GM12878 (cell line): ENCODE data around the gene MICAL3. TPM values are rescaled to one million over a fixed set of nuclear protein-coding genes. Genes with fewer than 3 reads are reported as not detected.

Experiments used
- ATAC-seq: fragments of 200-7000 bp; cut with Tn5 transposase; 3 replicates; pipeline ENCODE4 v1.9.1; 2020; ENCODE audit warnings: mild to moderate bottlenecking, moderate library complexity
- BruUV-seq: library from RNA; stranded (reverse); fragments of 400-500 nt; replicated peaks from 2 replicates; lab custom pipeline; 2021; lab: Mats Ljungman, UMichigan
- CTCF ChIA-PET: fragments of 300-600 bp; sonication (Branson Sonifier 250); formaldehyde crosslinking; extraction: SDS; loops from one replicate; lab custom pipeline; 2021; ENCODE audit warnings: inconsistent platforms; lab: Yijun Ruan, JAX
- POLR2A ChIA-PET: fragments of 350-600 bp; formaldehyde crosslinking; extraction: SDS; loops from one replicate; lab custom pipeline; 2021; ENCODE audit warnings: inconsistent platforms; lab: Charles Lee
- RAD21 ChIA-PET: fragments of 300-600 bp; sonication (Branson Sonifier 250); formaldehyde crosslinking; loops from one replicate; lab custom pipeline; 2023; ENCODE audit warnings: antibody characterized with exemption; ENCODE audit not compliant: unreplicated experiment; lab: Charles Lee
- SMC1A ChIA-PET: fragments of 300-600 bp; sonication (Branson Sonifier 250); formaldehyde crosslinking; loops from one replicate; lab custom pipeline; 2023; ENCODE audit not compliant: unreplicated experiment, uncharacterized antibody; lab: Charles Lee
- DNase-seq: peaks from one replicate; pipeline ENCODE4 v3.0.0-alpha.2; 2011; ENCODE audit warnings: low read depth, low spot score
- FAIRE-seq: peaks from 3 replicates; lab custom pipeline; 2011; peaks lifted over from hg19 to GRCh38; lab: Jason Lieb, UNC
- H2AFZ ChIP-seq: 2 replicates; pipeline ENCODE4 v1.6.0; 2011; ENCODE audit warnings: low read depth, low read length, control low read depth; ENCODE audit not compliant: control insufficient read depth
- H3K27ac ChIP-seq: 2 replicates; pipeline ENCODE4 v1.5.1; 2011; ENCODE audit warnings: control low read depth; ENCODE audit not compliant: control insufficient read depth, insufficient read depth
- H3K27me3 ChIP-seq, 2 experiments: replicated peaks in 1 of 2; 2 replicates each; pipeline versions ENCODE4 v1.6.0 to v1.6.1; 2011; ENCODE audit warnings: low read length in 1 of 2; ENCODE audit not compliant: control insufficient read depth in 2 of 2, insufficient read depth in 2 of 2
- H3K36me3 ChIP-seq, 2 experiments: 2 replicates each; pipeline ENCODE4 v1.5.1; 2011; ENCODE audit warnings: low read length in 1 of 2; ENCODE audit not compliant: control insufficient read depth in 2 of 2, insufficient read depth in 2 of 2
- H3K4me1 ChIP-seq: 2 replicates; pipeline ENCODE4 v1.6.1; 2011; ENCODE audit warnings: mild to moderate bottlenecking, low read length, moderate library complexity, mixed read lengths; ENCODE audit not compliant: control insufficient read depth, insufficient read depth
- H3K4me2 ChIP-seq: 2 replicates; pipeline ENCODE4 v1.6.0; 2011; ENCODE audit warnings: control low read depth; ENCODE audit not compliant: control insufficient read depth, insufficient read depth
- H3K4me3 ChIP-seq: fragments of 200-600 bp; sonication (generic); 2 replicates; pipeline ENCODE4 v1.5.1; 2016
- H3K79me2 ChIP-seq: 2 replicates; pipeline ENCODE4 v1.6.0; 2011; ENCODE audit warnings: low read length; ENCODE audit not compliant: control insufficient read depth, insufficient read depth
- H3K9ac ChIP-seq: 2 replicates; pipeline ENCODE4 v1.8.0; 2011; ENCODE audit warnings: low read length, control low read depth, mixed read lengths; ENCODE audit not compliant: control insufficient read depth, insufficient read depth
- H3K9me3 ChIP-seq: replicated peaks from 3 replicates; pipeline ENCODE4 v1.5.1; 2011; ENCODE audit warnings: mild to moderate bottlenecking, low read length; ENCODE audit not compliant: control insufficient read depth, insufficient read depth
- H4K20me1 ChIP-seq: 2 replicates; pipeline ENCODE4 v1.6.0; 2011; ENCODE audit not compliant: control insufficient read depth, insufficient read depth
- BCL11A ChIP-seq: IDR thresholded peaks from 2 replicates; pipeline ENCODE4 v1.6.1; 2011; ENCODE audit warnings: low read depth, low read length
- FOS ChIP-seq: IDR thresholded peaks from 3 replicates; pipeline ENCODE4 v1.6.1; 2011; ENCODE audit warnings: borderline replicate concordance; ENCODE audit not compliant: insufficient read length; ENCODE audit errors: extremely low read depth
- NBN ChIP-seq: fragments of 450-650 bp; IDR thresholded peaks from 2 replicates; pipeline ENCODE4 v1.6.1; 2016
- NR2F1 ChIP-seq: fragments of 450-650 bp; conservative IDR thresholded peaks from 2 replicates; pipeline ENCODE4 v1.6.1; 2017; ENCODE audit warnings: mild to moderate bottlenecking
- RB1 ChIP-seq: fragments of 450-650 bp; formaldehyde crosslinking; IDR thresholded peaks from 2 replicates; pipeline ENCODE4 v1.6.1; 2017; ENCODE audit warnings: mild to moderate bottlenecking, borderline replicate concordance
- ZBTB11 ChIP-seq: fragments of 450-650 bp; formaldehyde crosslinking; IDR thresholded peaks from 2 replicates; pipeline ENCODE4 v1.5.0; 2022; ENCODE audit warnings: mild to moderate bottlenecking, missing genetic modification characterization
- ZZZ3 ChIP-seq: IDR thresholded peaks from 2 replicates; pipeline ENCODE4 v1.6.1; 2011; ENCODE audit warnings: low read depth; ENCODE audit not compliant: control insufficient read depth, insufficient read length
- WGBS: methylation state at CpG from one replicate; pipeline ENCODE4 v1.1.6; 2016; ENCODE audit warnings: low lambda C conversion rate; ENCODE audit not compliant: insufficient replicate concordance, insufficient coverage; ENCODE audit errors: missing lambda C conversion rate; 5-methylcytosine and 5-hydroxymethylcytosine counted together
- in situ Hi-C: fragments of 300-500 bp; cut with MboI; formaldehyde crosslinking; loops from 9 replicates; pipeline ENCODE4 v1.14.3; 2018; ENCODE audit warnings: mixed read lengths
- intact Hi-C: fragments of 100-400 bp; cut with micrococcal nuclease; formaldehyde crosslinking; loops from one replicate; pipeline ENCODE4 v1.14.2; 2022; ENCODE audit not compliant: unreplicated experiment
- polyA plus RNA-seq, 11 experiments: library from polyadenylated mRNA; depleted of rRNA in 4 of 11; unstranded in 6 of 11; stranded (reverse) in 5 of 11; fragments of >200 nt; fragmentation: Nextera tagmentation in 4 of 11; fragmentation: Illumina TruSeq in 1 of 11; extraction: Ambion mirVana in 4 of 11; extraction: Trizol in 1 of 11; gene quantifications; 1 replicate in 1 of 11; 2 replicates in 10 of 11; pipeline versions ENCODE4 v1.2.1 to v1.2.3, GENCODE V29; 2011 to 2016; ENCODE audit warnings: inconsistent platforms in 2 of 11, missing spikeins in 2 of 11, low read depth in 1 of 11
- total RNA-seq, 4 experiments: library from RNA; depleted of rRNA in 3 of 4; stranded (reverse); fragments of >200 nt in 3 of 4; fragmentation: Illumina TruSeq in 1 of 4; extraction: Trizol in 1 of 4; gene quantifications; 2 replicates each; pipeline versions ENCODE4 v1.2.1 to v1.2.3, GENCODE V29; 2013 to 2021

MICAL3 gene
- total and polyA plus RNA-seq, 10 of the 15 experiments (the other 5 are each of a cell fraction or from before 2014, with no cell fraction given): 2.6 to 92.2 (median 24.0) TPM

- RAD21 ChIA-PET: interaction anchor here (1.2 kb wide), 1 partner anchor 99 kb away, joined by 3 read pairs; no protein-coding TSS in a partner anchor
- Histone ChIP-seq H3K79me2 (peaks cover 21% of the 10 kb centered on the region), H4K20me1 (no peaks in the 10 kb centered on the region), H3K27ac (no peak overlapping the region), H3K27me3 (no peaks in the 10 kb centered on the region), H3K9ac (no peak overlapping the region), H3K36me3 (peaks cover 0 to 15% of the 10 kb centered on the region in 2 experiments; a peak in 3 of 4 replicates), H3K4me1 (peaks cover 19% of the 10 kb centered on the region), H3K9me3 (no peaks in the 10 kb centered on the region; the same call in 1 of the 3 replicates), H3K4me3 (no peak overlapping the region), H2AFZ (no peak overlapping the region), H3K4me2 (no peak overlapping the region)
- TF ChIP-seq BCL11A (no peak), RB1 (no peak), ZZZ3 (no peak), ZBTB11 (CRISPR knock-in tag) (no peak), NBN (no peak), FOS (no peak), NR2F1 (no peak)
- CTCF ChIA-PET: no interaction called here
- 46% methylated on average over 2 of the region's 2 CpGs for WGBS
- intact Hi-C loops: loop anchor here (10.0 kb wide), 1 partner anchor 127 kb away; no protein-coding TSS in a partner anchor
- FAIRE-seq: no peak
- POLR2A ChIA-PET: interaction anchor here (0.6 to 1.5 kb wide), 3 partner anchors 17 to 90 kb away, joined by 3 read pairs; no protein-coding TSS in a partner anchor
- BruUV-seq: no TSS peak
- ATAC-seq: no peak
- DNase-seq: no peak
- in situ Hi-C loops: no loop called here
- SMC1A ChIA-PET: interaction anchor here (1.8 kb wide), 1 partner anchor 13 kb away, joined by 5 read pairs; no protein-coding TSS in a partner anchor
These were observed 47.0 kb downstream of the MICAL3 start for GRCh38 chr22:17977371-17977770.
